Kidney capillary endothelial cell (primary cell): ENCODE results near the gene PCDHGA1.
"Not testable (repeated sequence)": the region's sequence is repeated elsewhere in the genome, so short reads cannot be mapped to it uniquely, and the experiment has no call there.

Experiments
- DNase-seq: peaks from one replicate; pipeline ENCODE4 v3.0.0-alpha.2; 2018; ENCODE audit warnings: low spot score

The PCDHGA1 gene

GRCh38 chr5:141349917-141350619, 19.8 kb downstream of the PCDHGA1 start, which contains the start of gene PCDHGB1:
Gene PCDHGB1 (plus strand): TSS chr5:141350099. CDS start chr5:141350261, 162 bp downstream.
- DNase-seq = no peak

GRCh38 chr5:141351591-141351990, 21.3 kb downstream of the PCDHGA1 start:
- no peak for DNase-seq

- DNase-seq = no peak
Measured at GRCh38 chr5:141354900-141355469, 24.7 kb downstream of the PCDHGA1 start, which contains the start of gene PCDHGA4. Gene PCDHGA4 (plus strand): TSS chr5:141355021. CDS start chr5:141355108, 87 bp downstream.

- DNase-seq = no peak
Measured at GRCh38 chr5:141355641-141356040, 25.3 kb downstream of the PCDHGA1 start.

GRCh38 chr5:141356133-141356532, 25.8 kb downstream of the PCDHGA1 start:
- no peak for DNase-seq

GRCh38 chr5:141356950-141357349, 26.6 kb downstream of the PCDHGA1 start:
- DNase-seq = no peak

- no peak for DNase-seq
Measured at GRCh38 chr5:141359790-141360426, 29.6 kb downstream of the PCDHGA1 start, which contains the start of gene PCDHGB2. Gene PCDHGB2 (plus strand): TSS chr5:141359994. CDS start chr5:141360136, 142 bp downstream.

GRCh38 chr5:141360685-141361084, 30.4 kb downstream of the PCDHGA1 start:
- DNase-seq = no peak

GRCh38 chr5:141362719-141363118, 32.4 kb downstream of the PCDHGA1 start:
- DNase-seq = no peak

GRCh38 chr5:141363952-141364660, 33.8 kb downstream of the PCDHGA1 start, which contains the start of gene PCDHGA5:
Gene PCDHGA5 (plus strand): TSS chr5:141364162. CDS start chr5:141364331, 169 bp downstream.
- DNase-seq = no peak

- DNase-seq = no peak
Measured at GRCh38 chr5:141366016-141366896, 35.9 kb downstream of the PCDHGA1 start.

- no peak for DNase-seq
Measured at GRCh38 chr5:141369994-141370848, 39.9 kb downstream of the PCDHGA1 start, which contains the start of gene PCDHGB3. Gene PCDHGB3 (plus strand): TSS chr5:141370242. CDS start chr5:141370395, 153 bp downstream.

GRCh38 chr5:141371572-141372475, 41.5 kb downstream of the PCDHGA1 start:
- no peak for DNase-seq

- DNase-seq = no peak
Measured at GRCh38 chr5:141373673-141374317, 43.5 kb downstream of the PCDHGA1 start, which contains the start of gene PCDHGA6. Gene PCDHGA6 (plus strand): TSS chr5:141373891. CDS start chr5:141374084, 193 bp downstream.

- no peak for DNase-seq
Measured at GRCh38 chr5:141374627-141375026, 44.3 kb downstream of the PCDHGA1 start.

GRCh38 chr5:141375444-141376155, 45.3 kb downstream of the PCDHGA1 start:
- not testable (repeated sequence) for DNase-seq

GRCh38 chr5:141382469-141383294, 52.4 kb downstream of the PCDHGA1 start, which contains the start of gene PCDHGA7:
Gene PCDHGA7 (plus strand): TSS chr5:141382742. CDS start chr5:141382900, 158 bp downstream.
- no peak for DNase-seq
